MCF 10A (cell line): ENCODE measurements around the gene PTPRT. TPM values are rescaled to one million over a fixed set of nuclear protein-coding genes. Genes with fewer than 3 reads are reported as not detected.

Experiments used
- BruUV-seq: library from RNA; stranded (reverse); fragments of 400-500 nt; replicated peaks from 2 replicates; lab custom pipeline; 2021; lab: Mats Ljungman, UMichigan
- CTCF ChIA-PET: fragments of 300-600 bp; sonication (Branson Sonifier 250); formaldehyde crosslinking; extraction: SDS; loops from one replicate; lab custom pipeline; 2021; ENCODE audit warnings: antibody characterized with exemption, inconsistent platforms; lab: Yijun Ruan, JAX
- POLR2A ChIA-PET: fragments of 300-600, 350-650 bp; sonication (Branson Sonifier 250); formaldehyde crosslinking; extraction: SDS; loops from one replicate; lab custom pipeline; 2020; ENCODE audit warnings: antibody characterized with exemption, inconsistent platforms; lab: Yijun Ruan, JAX
- DNase-seq: peaks from one replicate; pipeline ENCODE4 v3.0.0-alpha.2; 2018; ENCODE audit not compliant: unreplicated experiment
- H3K27ac Mint-ChIP-seq: one replicate; pipeline ENCODE4 v1.8.0; 2022; ENCODE audit warnings: mild to moderate bottlenecking, low read depth, mixed read lengths; ENCODE audit not compliant: unreplicated experiment
- H3K27me3 Mint-ChIP-seq: one replicate; pipeline ENCODE4 v1.8.0; 2022; ENCODE audit warnings: mixed read lengths; ENCODE audit not compliant: insufficient read depth, unreplicated experiment
- H3K36me3 Mint-ChIP-seq: one replicate; pipeline ENCODE4 v1.8.0; 2022; ENCODE audit warnings: mild to moderate bottlenecking, moderate library complexity, mixed read lengths; ENCODE audit not compliant: insufficient read depth, unreplicated experiment
- H3K4me1 Mint-ChIP-seq: one replicate; pipeline ENCODE4 v1.8.0; 2022; ENCODE audit warnings: mixed read lengths; ENCODE audit not compliant: insufficient read depth, unreplicated experiment
- H3K4me3 Mint-ChIP-seq: one replicate; pipeline ENCODE4 v1.8.0; 2022; ENCODE audit warnings: mild to moderate bottlenecking, moderate library complexity, mixed read lengths; ENCODE audit not compliant: unreplicated experiment
- H3K9me3 Mint-ChIP-seq: one replicate; pipeline ENCODE4 v1.8.0; 2022; ENCODE audit warnings: mixed read lengths; ENCODE audit not compliant: unreplicated experiment
- CTCF ChIP-seq: fragments of 200-600 bp; IDR thresholded peaks from one replicate; pipeline ENCODE4 v1.8.0; 2022; ENCODE audit warnings: antibody characterized with exemption, mild to moderate bottlenecking; ENCODE audit not compliant: unreplicated experiment
- intact Hi-C: fragments of 100-400 bp; cut with micrococcal nuclease; formaldehyde crosslinking; loops from 2 replicates; pipeline ENCODE4 v1.14.1; 2022
- total RNA-seq: library from RNA; stranded (reverse); gene quantifications from 2 replicates; pipeline ENCODE4 v1.2.3, GENCODE V29; 2022

PTPRT gene
- total RNA-seq, 1 experiment from 2014 or later: not detected

GRCh38 chr20:42974347-42974746 is 215.4 kb downstream of the PTPRT start:
- Mint-ChIP-seq H3K4me3 (no peak overlapping the region), H3K9me3 (peaks cover 41% of the 10 kb centered on the region), H3K27ac (no peak overlapping the region), H3K4me1 (no peaks in the 10 kb centered on the region), H3K36me3 (no peaks in the 10 kb centered on the region), H3K27me3 (no peaks in the 10 kb centered on the region)
- POLR2A ChIA-PET: no interaction called here
- intact Hi-C loops: no loop called here
- CTCF ChIA-PET: no interaction called here
- no TSS peak for BruUV-seq
- no peak for TF ChIP-seq CTCF
- DNase-seq: no peak

- no peak for DNase-seq
- H3K27ac Mint-ChIP-seq: no peak overlapping the region
- ChIA-PET CTCF (interaction anchor here (0.6 kb wide), 1 partner anchor 594 kb away, joined by 3 read pairs; no protein-coding TSS in a partner anchor), POLR2A (no interaction called here)
- no peak for TF ChIP-seq CTCF
- H3K4me1 Mint-ChIP-seq: no peaks in the 10 kb centered on the region
- H3K27me3 Mint-ChIP-seq: no peaks in the 10 kb centered on the region
- intact Hi-C loops: no loop called here
- H3K4me3 Mint-ChIP-seq: no peak overlapping the region
- BruUV-seq: no TSS peak
- H3K9me3 Mint-ChIP-seq: peaks cover 44% of the 10 kb centered on the region
- no peaks in the 10 kb centered on the region for H3K36me3 Mint-ChIP-seq
Observed at GRCh38 chr20:42972591-42972990, 217.1 kb downstream of the PTPRT start.

- POLR2A ChIA-PET: no interaction called here
- H3K4me3 Mint-ChIP-seq: no peak overlapping the region
- intact Hi-C loops: no loop called here
- CTCF ChIA-PET: no interaction called here
- H3K9me3 Mint-ChIP-seq: peaks cover 50% of the 10 kb centered on the region
- H3K27me3 Mint-ChIP-seq: no peaks in the 10 kb centered on the region
- no peaks in the 10 kb centered on the region for H3K4me1 Mint-ChIP-seq
- BruUV-seq: no TSS peak
- TF ChIP-seq CTCF: no peak
- no peaks in the 10 kb centered on the region for H3K36me3 Mint-ChIP-seq
- H3K27ac Mint-ChIP-seq: no peak overlapping the region
- DNase-seq: no peak
Observed at GRCh38 chr20:42968746-42969145, 221.0 kb downstream of the PTPRT start.

GRCh38 chr20:42963796-42964195 is 225.9 kb downstream of the PTPRT start:
- no peak overlapping the region for H3K27ac Mint-ChIP-seq
- intact Hi-C loops: no loop called here
- DNase-seq: no peak
- POLR2A ChIA-PET: no interaction called here
- H3K27me3 Mint-ChIP-seq: no peaks in the 10 kb centered on the region
- TF ChIP-seq CTCF: no peak
- no peak overlapping the region for H3K4me3 Mint-ChIP-seq
- peaks cover 12% of the 10 kb centered on the region for H3K36me3 Mint-ChIP-seq
- no TSS peak for BruUV-seq
- no peaks in the 10 kb centered on the region for H3K4me1 Mint-ChIP-seq
- H3K9me3 Mint-ChIP-seq: peaks cover 49% of the 10 kb centered on the region
- CTCF ChIA-PET: no interaction called here
